CD4-positive, alpha-beta T cell (primary cell): ENCODE data around the gene ELMOD3. TPM values are rescaled to one million over a fixed set of nuclear protein-coding genes. Genes with fewer than 3 reads are reported as not detected.

Source experiments
- ATAC-seq: fragments of 200-7000 bp; cut with Tn5 transposase; one replicate; pipeline ENCODE4 v1.10.0; 2022; ENCODE audit warnings: mild to moderate bottlenecking; ENCODE audit not compliant: poor library complexity
- CTCF ChIA-PET: fragments of 350-600 bp; sonication (Branson Sonifier 250); formaldehyde crosslinking; loops from one replicate; lab custom pipeline; 2021; ENCODE audit warnings: antibody characterized with exemption, inconsistent platforms; lab: Charles Lee
- POLR2A ChIA-PET: fragments of 350-600 bp; sonication (Branson Sonifier 250); formaldehyde crosslinking; loops from one replicate; lab custom pipeline; 2021; ENCODE audit warnings: antibody characterized with exemption, inconsistent platforms; lab: Charles Lee
- DNase-seq, 14 experiments: peaks; one replicate each; pipeline ENCODE4 v3.0.0-alpha.2; 2013 to 2020; ENCODE audit warnings: mixed read lengths in 2 of 14
- H3K27ac ChIP-seq, 2 donors: one replicate each; pipeline versions ENCODE4 v1.5.1 to v1.7.0; 2013; ENCODE audit warnings: low read length in 2 of 2, low read depth in 1 of 2, mild to moderate bottlenecking in 1 of 2
- H3K27me3 ChIP-seq, 2 experiments: 1 replicate in 1 of 2; 2 replicates in 1 of 2; pipeline versions ENCODE4 v1.6.1 to v1.7.0; 2013; ENCODE audit warnings: low read length in 2 of 2, control low read depth in 1 of 2, mild to moderate bottlenecking in 1 of 2, moderate library complexity in 1 of 2; ENCODE audit not compliant: insufficient read depth in 2 of 2, control insufficient read depth in 1 of 2
- H3K36me3 ChIP-seq: one replicate; pipeline ENCODE4 v1.6.1; 2013; ENCODE audit warnings: low read length, control low read depth; ENCODE audit not compliant: insufficient read depth
- H3K4me1 ChIP-seq: one replicate; pipeline ENCODE4 v1.6.1; 2013; ENCODE audit warnings: low read length, control low read depth; ENCODE audit not compliant: insufficient read depth
- H3K4me3 ChIP-seq: one replicate; pipeline ENCODE4 v1.5.1; 2013; ENCODE audit warnings: mild to moderate bottlenecking, low read length, moderate library complexity
- H3K9me3 ChIP-seq, 2 experiments: 1 replicate in 1 of 2; 2 replicates in 1 of 2; pipeline versions ENCODE4 v1.6.1 to v1.7.0; 2013; ENCODE audit warnings: low read length in 2 of 2, mild to moderate bottlenecking in 2 of 2, control low read depth in 1 of 2, moderate library complexity in 1 of 2; ENCODE audit not compliant: control insufficient read depth in 1 of 2, insufficient read depth in 1 of 2
- H3K27ac Mint-ChIP-seq: one replicate; pipeline ENCODE4 v1.8.0; 2020; ENCODE audit warnings: mixed read lengths
- H3K27me3 Mint-ChIP-seq: one replicate; pipeline ENCODE4 v1.8.0; 2021; ENCODE audit warnings: mixed read lengths
- H3K36me3 Mint-ChIP-seq: one replicate; pipeline ENCODE4 v1.8.0; 2021; ENCODE audit warnings: low read depth, mixed read lengths
- H3K4me1 Mint-ChIP-seq: one replicate; pipeline ENCODE4 v1.8.0; 2021; ENCODE audit warnings: low read depth, mixed read lengths
- H3K4me3 Mint-ChIP-seq: one replicate; pipeline ENCODE4 v1.8.0; 2020; ENCODE audit warnings: mild to moderate bottlenecking, mixed read lengths
- H3K9me3 Mint-ChIP-seq: one replicate; pipeline ENCODE4 v1.8.0; 2020; ENCODE audit warnings: mixed read lengths
- intact Hi-C, 2 experiments: fragments of 100-400 bp; cut with DNase I in 1 of 2; cut with micrococcal nuclease in 1 of 2; formaldehyde crosslinking; loops; one replicate each; pipeline versions ENCODE4 v1.15.1 to v1.9.0; 2023 to 2025; cut with DNase I, micrococcal nuclease
- total RNA-seq, 174 experiments: library from RNA in 2 of 174; stranded (reverse) in 2 of 174; gene quantifications; one replicate each; pipeline ENCODE4 v1.2.3 and lab custom pipeline; 2021 to 2026
- TF ChIP-seq, protein P1 (sequence below): fragments of 200-600 bp; IDR thresholded peaks from one replicate; pipeline ENCODE4 v1.8.0; 2022; ENCODE audit warnings: antibody characterized with exemption, mild to moderate bottlenecking

ELMOD3 gene
- total RNA-seq, 2 experiments from 2014 or later = 13.5 to 15.3 TPM

DNA sequence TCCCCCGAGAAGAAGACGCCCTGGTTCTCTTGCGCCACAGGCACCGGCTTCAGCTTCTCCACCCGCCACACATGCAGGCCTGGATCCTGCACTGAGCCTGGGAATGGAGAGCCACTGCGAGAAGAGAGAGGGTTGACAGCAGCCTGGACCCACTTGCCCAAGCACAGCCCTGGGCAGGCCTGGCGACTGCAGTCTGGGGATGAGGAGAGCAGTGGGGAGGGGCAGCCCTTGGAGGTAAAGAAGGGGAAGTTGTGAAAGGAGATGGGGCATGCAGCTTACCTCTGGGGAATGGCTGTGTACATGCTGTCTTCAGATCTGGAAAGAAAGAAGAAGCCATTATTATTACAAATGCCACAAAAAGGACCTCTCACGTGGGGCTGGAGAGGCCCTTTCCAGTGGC is 47.3 kb downstream of the ELMOD3 start:
- peaks cover 0 to 13% of the 10 kb centered on the region in 2 experiments for H3K9me3 ChIP-seq
- peaks cover 28% of the 10 kb centered on the region for H3K36me3 Mint-ChIP-seq
- H3K27ac Mint-ChIP-seq = no peak overlapping the region
- peaks cover 18% of the 10 kb centered on the region for H3K36me3 ChIP-seq
- no peaks in the 10 kb centered on the region for H3K27me3 ChIP-seq
- ATAC-seq (no peak), DNase-seq (no peak)
- H3K4me1 Mint-ChIP-seq = peaks cover 16% of the 10 kb centered on the region
- no peak overlapping the region for H3K27ac ChIP-seq
- TF ChIP-seq, protein P1, sequence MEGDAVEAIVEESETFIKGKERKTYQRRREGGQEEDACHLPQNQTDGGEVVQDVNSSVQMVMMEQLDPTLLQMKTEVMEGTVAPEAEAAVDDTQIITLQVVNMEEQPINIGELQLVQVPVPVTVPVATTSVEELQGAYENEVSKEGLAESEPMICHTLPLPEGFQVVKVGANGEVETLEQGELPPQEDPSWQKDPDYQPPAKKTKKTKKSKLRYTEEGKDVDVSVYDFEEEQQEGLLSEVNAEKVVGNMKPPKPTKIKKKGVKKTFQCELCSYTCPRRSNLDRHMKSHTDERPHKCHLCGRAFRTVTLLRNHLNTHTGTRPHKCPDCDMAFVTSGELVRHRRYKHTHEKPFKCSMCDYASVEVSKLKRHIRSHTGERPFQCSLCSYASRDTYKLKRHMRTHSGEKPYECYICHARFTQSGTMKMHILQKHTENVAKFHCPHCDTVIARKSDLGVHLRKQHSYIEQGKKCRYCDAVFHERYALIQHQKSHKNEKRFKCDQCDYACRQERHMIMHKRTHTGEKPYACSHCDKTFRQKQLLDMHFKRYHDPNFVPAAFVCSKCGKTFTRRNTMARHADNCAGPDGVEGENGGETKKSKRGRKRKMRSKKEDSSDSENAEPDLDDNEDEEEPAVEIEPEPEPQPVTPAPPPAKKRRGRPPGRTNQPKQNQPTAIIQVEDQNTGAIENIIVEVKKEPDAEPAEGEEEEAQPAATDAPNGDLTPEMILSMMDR = no peak
- H3K4me3 ChIP-seq = no peak overlapping the region
- peaks cover 2% of the 10 kb centered on the region for H3K9me3 Mint-ChIP-seq
- intact Hi-C loops = no loop called here
- ChIA-PET POLR2A (no interaction called here), CTCF (interaction anchor here (1.2 kb wide), 1 partner anchor 10 kb away, joined by 3 read pairs; no protein-coding TSS in a partner anchor)
- peaks cover 23% of the 10 kb centered on the region for H3K4me1 ChIP-seq
- no peak overlapping the region for H3K4me3 Mint-ChIP-seq
- no peaks in the 10 kb centered on the region for H3K27me3 Mint-ChIP-seq

DNA sequence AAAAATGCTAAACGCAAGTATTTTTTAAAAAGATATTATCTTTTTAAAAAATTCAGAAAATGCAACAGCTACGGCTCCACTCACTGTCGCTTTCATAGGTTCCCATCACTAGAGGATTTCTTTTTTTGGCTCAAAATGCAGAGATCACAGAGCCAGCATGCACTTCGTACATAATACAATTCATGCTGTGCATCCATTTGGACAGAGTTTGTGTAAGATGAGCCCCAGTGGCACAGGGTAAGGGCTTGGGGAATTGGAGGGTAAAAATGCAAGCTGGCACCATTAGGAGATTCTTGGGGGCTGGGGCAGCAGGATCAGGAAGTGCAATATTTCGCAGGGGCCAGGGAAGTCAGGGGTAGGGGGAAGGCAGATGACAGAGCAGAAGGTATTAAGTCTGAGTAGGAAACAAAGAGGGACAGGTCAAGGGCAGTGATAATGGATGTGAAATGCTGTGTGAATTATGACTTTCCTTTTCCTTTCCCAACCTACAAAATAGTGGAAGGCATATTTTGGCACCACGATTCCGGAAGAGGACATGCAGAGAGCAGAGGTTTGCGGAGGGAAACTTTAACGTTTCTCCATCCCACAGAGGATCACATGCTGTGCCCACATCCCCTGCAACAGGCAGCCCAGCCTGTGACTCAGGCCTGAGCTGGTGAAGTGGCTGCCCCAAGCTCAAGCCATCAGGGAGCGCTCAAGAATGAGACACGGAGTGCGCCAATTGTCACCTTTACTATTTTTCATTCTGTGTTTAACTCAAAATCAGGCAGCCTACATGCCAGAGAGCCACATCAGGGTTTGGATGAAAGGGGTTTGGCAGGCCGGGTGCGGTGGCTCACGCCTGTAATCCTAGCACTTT is 50.9 kb downstream of the ELMOD3 start:
- Mint-ChIP-seq H3K9me3 (peaks cover 2% of the 10 kb centered on the region), H3K4me1 (peaks cover 46% of the 10 kb centered on the region), H3K27me3 (no peaks in the 10 kb centered on the region), H3K27ac (peak overlapping the region; percentile 63), H3K36me3 (peaks cover 16% of the 10 kb centered on the region), H3K4me3 (peak overlapping the region; percentile 52)
- intact Hi-C loops = loop anchor here in 1 of 2 experiments (2.0 kb wide), 1 partner anchor 13 kb away; the partner anchor contains the start of gene SH2D6
- CTCF ChIA-PET = no interaction called here
- TF ChIP-seq, protein P1 = no peak
- peaks cover 2% of the 10 kb centered on the region for H3K36me3 ChIP-seq
- peak in 13 of 14 experiments; percentile 29 to 87 (median 57) for DNase-seq
- H3K9me3 ChIP-seq = peaks cover 0 to 13% of the 10 kb centered on the region in 2 experiments
- ATAC-seq = peak; percentile 69
- peak overlapping the region in 1 of 2 donors; percentile 34 for H3K27ac ChIP-seq
- peak overlapping the region; percentile 7 for H3K4me3 ChIP-seq
- POLR2A ChIA-PET = interaction anchor here (0.5 to 1.7 kb wide), 11 partner anchors 9 to 190 kb away, joined by 3 to 9 read pairs (median 4); partner anchors contain the start of genes ELMOD3, MAT2A, RETSAT and RNF181
- H3K4me1 ChIP-seq = peaks cover 57% of the 10 kb centered on the region
- H3K27me3 ChIP-seq = no peaks in the 10 kb centered on the region

DNA sequence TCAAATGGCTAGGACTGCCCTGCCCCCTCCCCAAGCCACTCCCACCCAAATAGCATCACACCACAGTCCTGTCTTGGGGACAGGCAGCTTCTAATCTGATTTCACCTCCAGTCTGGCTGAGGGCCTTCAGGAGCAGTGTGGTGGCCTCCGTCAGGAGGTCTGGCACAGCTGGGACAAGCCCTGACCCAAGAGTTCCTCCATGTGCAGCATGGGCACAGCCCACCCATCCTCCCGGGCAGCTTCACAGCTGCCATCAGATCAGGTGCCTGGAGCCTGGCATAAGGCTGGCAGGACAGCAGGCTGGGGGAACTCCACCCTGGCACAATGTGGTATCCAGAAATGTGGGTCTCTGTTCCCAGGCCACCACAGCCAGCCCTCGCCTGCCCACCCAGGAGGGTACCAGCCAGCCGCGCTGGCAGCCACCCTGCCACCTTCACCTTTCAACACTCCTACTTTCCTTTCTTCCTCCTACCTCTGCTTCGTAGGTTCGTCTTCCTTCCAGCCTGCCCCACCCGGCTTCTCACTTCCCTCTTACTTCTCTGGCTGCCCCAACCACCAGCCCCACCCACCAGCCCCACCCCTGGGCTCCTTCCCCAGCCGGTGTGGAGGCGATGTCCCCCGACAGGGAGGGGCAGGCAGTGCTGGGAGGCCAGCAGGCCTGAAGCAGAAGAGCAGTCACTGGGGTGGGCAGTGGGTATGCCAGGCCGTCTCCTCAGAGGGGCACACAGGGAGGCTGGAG is 55.4 kb downstream of the ELMOD3 start, which contains the start of gene CAPG:
Gene CAPG (minus strand): TSS at position 522 of the 739 bp plus-strand sequence. CDS start 8,221 bp downstream, outside the sequence.
- POLR2A ChIA-PET = interaction anchor here (2.9 kb wide), 1 partner anchor 83 kb away, joined by 21 read pairs; the partner anchor contains the start of gene TGOLN2
- peaks cover 69% of the 10 kb centered on the region for H3K4me1 ChIP-seq
- ATAC-seq (peak; percentile 13), DNase-seq (peak in 11 of 14 experiments; percentile 17 to 68 (median 44))
- Mint-ChIP-seq H3K4me3 (peak within 1 kb of the TSS; percentile 81), H3K27ac (peak within 1 kb of the TSS; percentile 77), H3K4me1 (peaks cover 67% of the 10 kb centered on the region), H3K36me3 (no peaks in the 10 kb centered on the region), H3K27me3 (peaks cover 2% of the 10 kb centered on the region), H3K9me3 (no peaks in the 10 kb centered on the region)
- H3K4me3 ChIP-seq = peak within 1 kb of the TSS; percentile 56
- H3K36me3 ChIP-seq = no peaks in the 10 kb centered on the region
- H3K27me3 ChIP-seq = peaks cover 0 to 5% of the 10 kb centered on the region in 2 experiments
- intact Hi-C loops = loop anchor here (5.0 to 10.0 kb wide), 2 partner anchors 53 to 55 kb away; partner anchors contain the start of genes ELMOD3 (in 1 of the 2) and RETSAT (in 1 of the 2)
- no peaks in the 10 kb centered on the region for H3K9me3 ChIP-seq
- TF ChIP-seq, protein P1 = no peak
- peak within 1 kb of the TSS; percentile 31 to 34 for H3K27ac ChIP-seq
- CTCF ChIA-PET = no interaction called here
